A549 (cell line): ENCODE results near the gene NTRK1. TPM values are rescaled to one million over a fixed set of nuclear protein-coding genes. Genes with fewer than 3 reads are reported as not detected.

Source experiments
- ATAC-seq, 2 experiments: fragments of 200-7000 bp in 1 of 2; fragments of >200 bp in 1 of 2; cut with Nextera tagmentation in 1 of 2; cut with Tn5 transposase in 1 of 2; 3 replicates each; pipeline versions ENCODE4 v1.8.0 to v1.9.1; 2018 to 2020; ENCODE audit warnings: mild to moderate bottlenecking in 1 of 2, moderate library complexity in 1 of 2
- CTCF ChIA-PET: fragments of 300-600 bp; sonication (Branson Sonifier 250); formaldehyde crosslinking; extraction: SDS; loops from one replicate; lab custom pipeline; 2021; ENCODE audit warnings: antibody characterized with exemption, inconsistent platforms; lab: Yijun Ruan, JAX
- POLR2A ChIA-PET: fragments of 350-600 bp; formaldehyde crosslinking; extraction: SDS; loops from one replicate; lab custom pipeline; 2021; ENCODE audit warnings: antibody characterized with exemption, inconsistent platforms; lab: Yijun Ruan, JAX
- DNase-seq, 2 experiments: peaks; one replicate each; pipeline versions ENCODE4 v3.0.0 to v3.0.0-alpha.2; 2011 to 2016; ENCODE audit warnings: low read depth in 1 of 2, low spot score in 1 of 2
- FAIRE-seq: peaks from 2 replicates; lab custom pipeline; 2011; peaks lifted over from hg19 to GRCh38; lab: Jason Lieb, UNC
- H3K27ac ChIP-seq, 2 experiments: fragments of >200 bp; sonication (Bioruptor Twin); formaldehyde crosslinking; 3 replicates each; pipeline ENCODE4 v1.5.1; 2016 to 2017
- H3K4me1 ChIP-seq: fragments of >200 bp; sonication (Bioruptor Twin); formaldehyde crosslinking; 3 replicates; pipeline ENCODE4 v1.6.1; 2016
- H3K4me2 ChIP-seq: fragments of >200 bp; sonication (Bioruptor Twin); formaldehyde crosslinking; 3 replicates; pipeline ENCODE4 v1.6.1; 2016
- H3K4me3 ChIP-seq: fragments of >200 bp; sonication (Bioruptor Twin); formaldehyde crosslinking; 3 replicates; pipeline ENCODE4 v1.5.1; 2016
- H3K9me3 ChIP-seq: fragments of >200 bp; sonication (Bioruptor Twin); formaldehyde crosslinking; 3 replicates; pipeline ENCODE4 v1.6.1; 2016
- ATOH8 ChIP-seq: fragments of 250-450 bp; sonication (Bioruptor Pico); IDR thresholded peaks from 2 replicates; pipeline ENCODE4 v1.5.0; 2020; ENCODE audit warnings: low read depth, mild to moderate bottlenecking, moderate library complexity
- BCL3 ChIP-seq: fragments of >200 bp; sonication (Bioruptor Twin); formaldehyde crosslinking; IDR thresholded peaks from 3 replicates; pipeline ENCODE4 v1.6.1; 2016
- CBX8 ChIP-seq: fragments of 200-600 bp; sonication (generic); IDR thresholded peaks from 2 replicates; pipeline ENCODE4 v1.6.1; 2016
- E2F6 ChIP-seq: IDR thresholded peaks from 2 replicates; pipeline ENCODE4 v1.6.1; 2012; ENCODE audit warnings: low read depth, borderline replicate concordance
- EHF ChIP-seq: fragments of 250-450 bp; sonication (Bioruptor Pico); IDR thresholded peaks from 2 replicates; pipeline ENCODE4 v1.5.0; 2020; ENCODE audit warnings: mild to moderate bottlenecking
- EP300 ChIP-seq, 2 experiments: fragments of >200 bp; sonication (Bioruptor Twin); formaldehyde crosslinking; IDR thresholded peaks; 2 replicates in 1 of 2; 3 replicates in 1 of 2; pipeline ENCODE4 v1.6.1; 2016 to 2017
- ESRRA ChIP-seq: fragments of 150-350 bp; IDR thresholded peaks from 2 replicates; pipeline ENCODE4 v1.6.1; 2014; ENCODE audit warnings: mild to moderate bottlenecking, low read length, borderline replicate concordance
- FOXS1 ChIP-seq: fragments of 250-450 bp; sonication (Bioruptor Pico); IDR thresholded peaks from 2 replicates; pipeline ENCODE4 v1.5.0; 2020; ENCODE audit warnings: mild to moderate bottlenecking, moderate library complexity
- HDAC2 ChIP-seq: fragments of 200-600 bp; sonication (generic); IDR thresholded peaks from 2 replicates; pipeline ENCODE4 v1.6.1; 2016
- HMGXB4 ChIP-seq: fragments of 250-450 bp; sonication (Bioruptor Pico); IDR thresholded peaks from 2 replicates; pipeline ENCODE4 v1.5.0; 2021; ENCODE audit warnings: mild to moderate bottlenecking, moderate library complexity, borderline replicate concordance
- KDM5A ChIP-seq: fragments of 200-600 bp; sonication (generic); IDR thresholded peaks from 2 replicates; pipeline ENCODE4 v1.6.1; 2016; ENCODE audit warnings: antibody characterized with exemption, mild to moderate bottlenecking
- MAFK ChIP-seq: fragments of 450-650 bp; IDR thresholded peaks from 2 replicates; pipeline ENCODE4 v1.6.1; 2014; ENCODE audit not compliant: partially characterized antibody
- NFE2L2 ChIP-seq: fragments of 150-350 bp; conservative IDR thresholded peaks from 2 replicates; pipeline ENCODE4 v1.6.1; 2014; ENCODE audit warnings: low read length
- NPAS2 ChIP-seq: fragments of 250-450 bp; sonication (Bioruptor Pico); IDR thresholded peaks from 2 replicates; pipeline ENCODE4 v1.8.0; 2022; ENCODE audit warnings: mild to moderate bottlenecking, moderate library complexity, borderline replicate concordance
- PBX3 ChIP-seq: IDR thresholded peaks from 2 replicates; pipeline ENCODE4 v1.6.1; 2012
- RCOR1 ChIP-seq: fragments of 150-350 bp; IDR thresholded peaks from 2 replicates; pipeline ENCODE4 v1.6.1; 2014; ENCODE audit warnings: antibody characterized with exemption, low read length, low read depth
- RFX5 ChIP-seq: fragments of 450-650 bp; IDR thresholded peaks from 2 replicates; pipeline ENCODE4 v1.7.1; 2014; ENCODE audit warnings: antibody characterized with exemption, mild to moderate bottlenecking, moderate library complexity
- USF2 ChIP-seq: fragments of 450-650 bp; IDR thresholded peaks from 2 replicates; pipeline ENCODE4 v1.6.1; 2014; ENCODE audit warnings: antibody characterized with exemption
- ZC3H11A ChIP-seq: fragments of 450-650 bp; IDR thresholded peaks from 2 replicates; pipeline ENCODE4 v1.6.1; 2014; ENCODE audit warnings: antibody characterized with exemption, mild to moderate bottlenecking
- ZFP36 ChIP-seq: fragments of 450-650 bp; IDR thresholded peaks from 2 replicates; pipeline ENCODE4 v1.6.1; 2014; ENCODE audit warnings: borderline replicate concordance; ENCODE audit not compliant: partially characterized antibody
- WGBS: methylation state at CpG from one replicate; pipeline ENCODE4 v1.1.6; 2017; ENCODE audit errors: missing lambda C conversion rate; 5-methylcytosine and 5-hydroxymethylcytosine counted together
- polyA plus RNA-seq, 4 experiments: library from polyadenylated mRNA; depleted of rRNA in 3 of 4; stranded (reverse); fragments of >200 nt; fragmentation: RNase III in 1 of 4; extraction: RNeasy Plus Mini Kit Qiagen cat#74134 plus additional on column Dnase treatment in 1 of 4; gene quantifications; 2 replicates in 3 of 4; 3 replicates in 1 of 4; pipeline ENCODE4 v1.2.3, GENCODE V29; 2011 to 2017

The NTRK1 gene
- polyA plus RNA-seq, 2 of the 4 experiments (the other 2 are of a cell fraction) = 0.05 to 0.18 TPM

GRCh38 chr1:156922986-156923669 lies 62.5 kb downstream of the NTRK1 start:
- no peak overlapping the region for H3K27ac ChIP-seq
- ATAC-seq (no peak), DNase-seq (no peak), FAIRE-seq (no peak)
- POLR2A ChIA-PET = interaction anchor here (1.5 kb wide), 1 partner anchor 27 kb away, joined by 3 read pairs; no protein-coding TSS in a partner anchor
- H3K4me1 ChIP-seq = peaks cover 17% of the 10 kb centered on the region
- H3K9me3 ChIP-seq = no peaks in the 10 kb centered on the region
- H3K4me3 ChIP-seq = no peak overlapping the region
- TF ChIP-seq RCOR1 (no peak), EHF (no peak)
- CTCF ChIA-PET = interaction anchor here (0.7 to 11.4 kb wide), 13 partner anchors 9 to 234 kb away, joined by 3 to 341 read pairs (median 8); partner anchors contain the start of genes INSRR, NTRK1 and PEAR1
- 59% methylated on average over 11 of the region's 11 CpGs for WGBS
- H3K4me2 ChIP-seq = no peak overlapping the region

GRCh38 chr1:156923670-156924477 lies 63.2 kb downstream of the NTRK1 start:
- POLR2A ChIA-PET = no interaction called here
- TF ChIP-seq NPAS2 (CRISPR knock-in tag) (no peak), CBX8 (no peak), ZC3H11A (no peak), ESRRA (no peak), EP300 (IDR thresholded peaks at IDR 0.05) (no peak), MAFK (no peak), HMGXB4 (no peak), E2F6 (no peak), BCL3 (no peak)

GRCh38 chr1:156924478-156925153 lies 64.0 kb downstream of the NTRK1 start:
- no peak for ATAC-seq
- H3K9me3 ChIP-seq = no peaks in the 10 kb centered on the region
- H3K4me2 ChIP-seq = no peak overlapping the region
- peaks cover 17% of the 10 kb centered on the region for H3K4me1 ChIP-seq
- 87% methylated on average over 15 of the region's 22 CpGs for WGBS
- FAIRE-seq = no peak
- no peak for DNase-seq
- no peak overlapping the region for H3K4me3 ChIP-seq
- CTCF ChIA-PET = interaction anchor here (0.6 to 11.4 kb wide), 15 partner anchors 9 to 306 kb away, joined by 3 to 341 read pairs (median 5); partner anchors contain the start of genes HAPLN2, INSRR, NTRK1 and PEAR1
- TF ChIP-seq ESRRA (no peak), NFE2L2 (no peak), BCL3 (no peak), EHF (no peak), KDM5A (no peak), USF2 (no peak), HDAC2 (no peak), FOXS1 (CRISPR knock-in tag) (no peak), PBX3 (no peak), RFX5 (no peak), ATOH8 (no peak), EP300 (IDR thresholded peaks at IDR 0.05) (no peak), ZFP36 (no peak)
- no peak overlapping the region for H3K27ac ChIP-seq
- POLR2A ChIA-PET = no interaction called here

More at GRCh38 chr1:156923670-156924477, 63.2 kb downstream of the NTRK1 start:
- H3K4me2 ChIP-seq = no peak overlapping the region
- no peaks in the 10 kb centered on the region for H3K9me3 ChIP-seq
- H3K4me1 ChIP-seq = peaks cover 17% of the 10 kb centered on the region
- no peak overlapping the region for H3K27ac ChIP-seq
- 82% methylated on average over 52 of the region's 64 CpGs for WGBS
- DNase-seq (no peak), FAIRE-seq (no peak), ATAC-seq (no peak)
- H3K4me3 ChIP-seq = no peak overlapping the region
- CTCF ChIA-PET = interaction anchor here (0.7 to 11.4 kb wide), 12 partner anchors 12 to 246 kb away, joined by 3 to 341 read pairs (median 6); partner anchors contain the start of genes INSRR, NTRK1 and PEAR1
